Esophagus squamous epithelium (tissue), 5 donors: ENCODE measurements around the gene NMRK2. TPM values are rescaled to one million over a fixed set of nuclear protein-coding genes. Genes with fewer than 3 reads are reported as not detected.
"Not testable (repeated sequence)": the region's sequence is repeated elsewhere in the genome, so short reads cannot be mapped to it uniquely, and the experiment has no call there.

Experiments used
- DNase-seq: peaks from one replicate; lab custom pipeline; 2025; lab: John Stamatoyannopoulos, UW
- H3K27ac ChIP-seq, 4 donors: fragments of 200-600 bp; sonication (generic); one replicate each; pipeline ENCODE4 v1.5.1; 2016 to 2019; ENCODE audit warnings: mild to moderate bottlenecking in 1 of 4
- H3K27me3 ChIP-seq, 4 donors: fragments of 200-600 bp; sonication (generic); 1 replicate in 3 of 4; 2 replicates in 1 of 4; pipeline versions ENCODE4 v1.5.1 to v1.6.0; 2017 to 2021; ENCODE audit warnings: antibody characterized with exemption in 1 of 4
- H3K36me3 ChIP-seq, 3 donors: fragments of 200-600 bp; sonication (generic); one replicate each; pipeline ENCODE4 v1.5.1; 2016 to 2019
- H3K4me1 ChIP-seq, 3 donors: fragments of 200-600 bp; sonication (generic); one replicate each; pipeline ENCODE4 v1.5.1; 2017 to 2019
- H3K4me3 ChIP-seq, 4 donors: fragments of 200-600 bp; sonication (generic); 1 replicate in 3 of 4; 2 replicates in 1 of 4; pipeline ENCODE4 v1.5.1; 2016 to 2019; ENCODE audit warnings: mild to moderate bottlenecking in 2 of 4, moderate library complexity in 1 of 4
- H3K9me3 ChIP-seq, 3 donors: fragments of 200-600 bp; sonication (generic); one replicate each; pipeline ENCODE4 v1.5.1; 2016 to 2019
- POLR2A ChIP-seq, 4 donors: fragments of 450-650 bp; IDR thresholded peaks; one replicate each; pipeline ENCODE4 v1.6.1; 2017; ENCODE audit warnings: antibody characterized with exemption in 4 of 4, mild to moderate bottlenecking in 4 of 4, moderate library complexity in 3 of 4
- WGBS, 2 donors: methylation state at CpG; one replicate each; pipeline ENCODE4 v1.1.5; 2018; 5-methylcytosine and 5-hydroxymethylcytosine counted together
- intact Hi-C: fragments of 100-400 bp; cut with DNase I; formaldehyde crosslinking; loops from one replicate; pipeline ENCODE4 v1.15.0; 2022
- total RNA-seq, 4 donors: library from RNA; depleted of rRNA; stranded (reverse); fragments of >200 nt; gene quantifications; one replicate each; pipeline ENCODE4 v1.1.0, GENCODE V29; 2016
- TF ChIP-seq, protein P1 (sequence below), 6 experiments: fragments of 450-650 bp in 4 of 6; fragments of 200-600 bp in 2 of 6; sonication (generic) in 2 of 6; IDR thresholded peaks; one replicate each; pipeline ENCODE4 v1.5.1; 2016 to 2019; ENCODE audit warnings: antibody characterized with exemption in 6 of 6, mild to moderate bottlenecking in 4 of 6, moderate library complexity in 4 of 6
- donor health status: DM: yes; HTN: yes; CAD: no.

NMRK2 gene
- total RNA-seq, 4 donors from 2014 or later: not detected

- no peak overlapping the region for H3K27ac ChIP-seq
- peaks cover 4 to 33% (median 25%) of the 10 kb centered on the region in 3 donors for H3K4me1 ChIP-seq
- no peak for DNase-seq
- H3K36me3 ChIP-seq: peaks cover 45 to 100% (median 60%) of the 10 kb centered on the region in 3 donors
- 80 to 93% methylated on average over 1 to 14 of the region's 35 CpGs for WGBS, 2 donors
- no peak overlapping the region for H3K4me3 ChIP-seq
- intact Hi-C loops: no loop called here
- H3K27me3 ChIP-seq: no peaks in the 10 kb centered on the region
- H3K9me3 ChIP-seq: no peaks in the 10 kb centered on the region
- no peak for TF ChIP-seq POLR2A (IDR thresholded peaks at IDR 0.05)
- TF ChIP-seq, protein P1, sequence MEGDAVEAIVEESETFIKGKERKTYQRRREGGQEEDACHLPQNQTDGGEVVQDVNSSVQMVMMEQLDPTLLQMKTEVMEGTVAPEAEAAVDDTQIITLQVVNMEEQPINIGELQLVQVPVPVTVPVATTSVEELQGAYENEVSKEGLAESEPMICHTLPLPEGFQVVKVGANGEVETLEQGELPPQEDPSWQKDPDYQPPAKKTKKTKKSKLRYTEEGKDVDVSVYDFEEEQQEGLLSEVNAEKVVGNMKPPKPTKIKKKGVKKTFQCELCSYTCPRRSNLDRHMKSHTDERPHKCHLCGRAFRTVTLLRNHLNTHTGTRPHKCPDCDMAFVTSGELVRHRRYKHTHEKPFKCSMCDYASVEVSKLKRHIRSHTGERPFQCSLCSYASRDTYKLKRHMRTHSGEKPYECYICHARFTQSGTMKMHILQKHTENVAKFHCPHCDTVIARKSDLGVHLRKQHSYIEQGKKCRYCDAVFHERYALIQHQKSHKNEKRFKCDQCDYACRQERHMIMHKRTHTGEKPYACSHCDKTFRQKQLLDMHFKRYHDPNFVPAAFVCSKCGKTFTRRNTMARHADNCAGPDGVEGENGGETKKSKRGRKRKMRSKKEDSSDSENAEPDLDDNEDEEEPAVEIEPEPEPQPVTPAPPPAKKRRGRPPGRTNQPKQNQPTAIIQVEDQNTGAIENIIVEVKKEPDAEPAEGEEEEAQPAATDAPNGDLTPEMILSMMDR (IDR thresholded peaks at IDR 0.05): no peak
These were observed 30.8 kb downstream of the NMRK2 start for GRCh38 chr19:3963458-3964255.

DNA sequence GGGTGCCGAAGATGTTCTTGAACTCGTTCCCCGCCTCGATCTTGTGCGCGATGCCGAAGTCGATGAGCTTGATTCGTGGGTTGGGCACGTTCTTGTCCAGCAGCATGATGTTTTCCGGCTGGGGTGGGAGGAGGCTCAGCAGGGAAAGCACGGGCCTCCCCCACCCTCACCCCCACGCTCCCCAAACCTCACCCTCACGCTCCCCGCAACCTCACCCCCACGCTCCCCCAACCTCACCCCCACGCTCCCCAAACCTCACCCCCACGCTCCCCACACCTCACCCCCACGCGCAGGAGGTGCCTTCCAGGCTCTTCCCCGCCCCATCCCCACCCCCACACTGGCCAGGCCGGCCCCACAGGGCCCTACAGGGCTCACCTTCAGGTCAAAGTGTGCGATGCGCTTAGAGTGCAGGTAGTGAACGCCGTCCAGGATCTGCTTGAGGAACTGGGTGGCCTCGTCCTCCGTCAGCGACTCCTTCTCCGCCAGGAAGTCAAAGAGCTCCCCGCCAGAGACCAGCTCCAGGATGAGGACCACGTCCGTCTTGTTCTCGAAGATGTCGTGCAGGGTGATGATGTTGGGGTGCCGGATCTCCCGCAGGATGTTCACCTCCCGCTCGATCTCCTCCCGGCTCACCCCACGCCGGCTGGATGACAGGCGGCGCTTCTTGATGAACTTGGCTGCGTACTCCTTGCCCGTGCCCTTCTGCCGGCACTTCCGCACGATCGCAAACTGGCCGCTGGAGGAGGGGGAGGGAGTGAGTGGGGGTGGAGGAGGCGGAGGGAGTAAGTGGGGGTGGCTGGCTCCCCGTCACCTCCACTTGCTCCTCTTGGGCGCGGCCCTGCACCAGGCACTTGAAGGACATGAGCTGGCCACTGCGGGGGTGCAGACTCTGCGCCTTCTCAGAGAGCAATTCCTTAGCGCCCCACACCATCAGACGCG is 31.7 kb downstream of the NMRK2 start:
- DNase-seq: no peak
- 89 to 94% methylated on average over 15 to 22 of the region's 60 CpGs for WGBS, 2 donors
- no peaks in the 10 kb centered on the region for H3K27me3 ChIP-seq
- no peak overlapping the region for H3K4me3 ChIP-seq
- H3K27ac ChIP-seq: peak overlapping the region in 2 of 4 donors; percentile 5 to 6
- no peak for TF ChIP-seq POLR2A (IDR thresholded peaks at IDR 0.05)
- peaks cover 10 to 41% (median 33%) of the 10 kb centered on the region in 3 donors for H3K4me1 ChIP-seq
- H3K9me3 ChIP-seq: no peaks in the 10 kb centered on the region
- intact Hi-C loops: no loop called here
- peaks cover 36 to 91% (median 51%) of the 10 kb centered on the region in 3 donors for H3K36me3 ChIP-seq

- Histone ChIP-seq H3K4me3 (no peak overlapping the region), H3K27me3 (no peaks in the 10 kb centered on the region), H3K4me1 (peaks cover 16 to 55% (median 42%) of the 10 kb centered on the region in 3 donors), H3K9me3 (no peaks in the 10 kb centered on the region), H3K36me3 (peaks cover 20 to 73% (median 36%) of the 10 kb centered on the region in 3 donors), H3K27ac (peak overlapping the region; percentile 2 to 99 (median 98))
- intact Hi-C loops: no loop called here
- no peak for DNase-seq
- TF ChIP-seq, protein P1 (IDR thresholded peaks at IDR 0.05): no peak
- TF ChIP-seq POLR2A (IDR thresholded peaks at IDR 0.05): no peak
- WGBS, 2 donors: 64 to 84% methylated on average over 10 to 11 of the region's 30 CpGs
These were observed 33.5 kb downstream of the NMRK2 start for GRCh38 chr19:3966051-3967017.

- DNase-seq, intact Hi-C loops, H3K27me3 ChIP-seq, H3K9me3 ChIP-seq: not testable (repeated sequence)
- Histone ChIP-seq H3K4me3 (peak overlapping the region in 1 of 4 donors; percentile 100), H3K36me3 (peaks cover 9 to 62% (median 25%) of the 10 kb centered on the region in 3 donors), H3K27ac (peak overlapping the region; percentile 96 to 99 (median 98)), H3K4me1 (peaks cover 16 to 61% (median 45%) of the 10 kb centered on the region in 3 donors)
- WGBS, 2 donors: 84 to 90% methylated on average over 4 to 7 of the region's 12 CpGs
These were observed 35.1 kb downstream of the NMRK2 start for GRCh38 chr19:3967983-3968382.

DNA sequence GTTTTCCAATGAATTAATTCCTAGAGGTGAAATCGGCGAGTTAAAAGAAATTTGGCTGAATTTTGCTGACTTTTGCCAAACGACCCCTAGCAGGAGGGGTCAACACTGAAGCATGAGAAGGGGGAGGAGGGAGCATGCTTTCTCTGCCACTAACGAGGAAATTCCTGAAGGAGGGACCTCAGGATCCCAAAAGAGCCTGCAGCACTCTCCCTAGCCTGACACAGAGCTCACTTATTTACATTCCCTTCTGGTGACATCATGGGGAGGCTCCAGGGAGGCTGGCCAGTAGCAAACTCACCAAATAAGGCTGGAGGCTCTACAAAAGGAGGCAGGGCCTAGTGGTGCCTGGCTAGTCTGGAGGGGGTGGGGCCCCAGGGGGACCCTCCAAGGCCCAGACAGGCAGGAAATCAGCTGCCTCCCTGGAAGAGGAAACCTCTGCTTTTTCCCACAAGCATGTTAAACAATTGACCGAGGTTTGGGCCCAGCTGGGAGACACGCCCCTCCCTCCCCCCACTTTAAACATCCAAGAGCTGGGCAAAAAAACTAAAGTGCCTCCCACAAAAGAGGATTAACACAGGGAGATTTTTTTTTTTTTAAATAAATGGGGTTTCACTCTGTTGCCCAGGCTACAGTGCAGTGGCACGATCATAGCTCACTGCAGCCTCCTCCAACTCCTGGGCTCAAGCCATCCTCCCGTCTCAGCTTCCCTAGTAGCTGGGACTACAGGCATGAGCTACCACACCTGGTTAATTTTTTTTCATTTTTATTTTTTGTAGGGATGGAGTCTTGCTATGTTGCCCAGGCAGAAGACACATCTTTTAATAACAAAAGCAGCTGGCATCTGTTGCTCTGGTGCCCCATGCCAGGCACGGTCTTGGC is 35.9 kb downstream of the NMRK2 start:
- Histone ChIP-seq H3K27ac (peak overlapping the region; percentile 96 to 99 (median 98)), H3K36me3 (peaks cover under 1 to 53% (median 17%) of the 10 kb centered on the region in 3 donors), H3K4me3 (peak overlapping the region in 3 of 4 donors; percentile 88 to 100 (median 98)), H3K4me1 (peaks cover 16 to 61% (median 45%) of the 10 kb centered on the region in 3 donors), H3K9me3 (no peaks in the 10 kb centered on the region), H3K27me3 (no peaks in the 10 kb centered on the region)
- intact Hi-C loops: no loop called here
- DNase-seq: no peak
- TF ChIP-seq POLR2A (IDR thresholded peaks at IDR 0.05): peak in 1 of 4 donors; percentile 39
- TF ChIP-seq, protein P1 (IDR thresholded peaks at IDR 0.05): no peak
- 21 to 26% methylated on average over 8 to 9 of the region's 9 CpGs for WGBS, 2 donors
